A549 (cell line): Measurements from ENCODE around the gene ARID5B. TPM values are rescaled to one million over a fixed set of nuclear protein-coding genes. Genes with fewer than 3 reads are reported as not detected.

Source experiments
- ATAC-seq, 2 experiments: fragments of 200-7000 bp in 1 of 2; fragments of >200 bp in 1 of 2; cut with Nextera tagmentation in 1 of 2; cut with Tn5 transposase in 1 of 2; 3 replicates each; pipeline versions ENCODE4 v1.8.0 to v1.9.1; 2018 to 2020; ENCODE audit warnings: mild to moderate bottlenecking in 1 of 2, moderate library complexity in 1 of 2
- CTCF ChIA-PET: fragments of 300-600 bp; sonication (Branson Sonifier 250); formaldehyde crosslinking; extraction: SDS; loops from one replicate; lab custom pipeline; 2021; ENCODE audit warnings: antibody characterized with exemption, inconsistent platforms; lab: Yijun Ruan, JAX
- POLR2A ChIA-PET: fragments of 350-600 bp; formaldehyde crosslinking; extraction: SDS; loops from one replicate; lab custom pipeline; 2021; ENCODE audit warnings: antibody characterized with exemption, inconsistent platforms; lab: Yijun Ruan, JAX
- DNase-seq, 2 experiments: peaks; one replicate each; pipeline versions ENCODE4 v3.0.0 to v3.0.0-alpha.2; 2011 to 2016; ENCODE audit warnings: low read depth in 1 of 2, low spot score in 1 of 2
- FAIRE-seq: peaks from 2 replicates; lab custom pipeline; 2011; peaks lifted over from hg19 to GRCh38; lab: Jason Lieb, UNC
- H3K27ac ChIP-seq, 2 experiments: fragments of >200 bp; sonication (Bioruptor Twin); formaldehyde crosslinking; 3 replicates each; pipeline ENCODE4 v1.5.1; 2016 to 2017
- H3K4me1 ChIP-seq: fragments of >200 bp; sonication (Bioruptor Twin); formaldehyde crosslinking; 3 replicates; pipeline ENCODE4 v1.6.1; 2016
- H3K4me2 ChIP-seq: fragments of >200 bp; sonication (Bioruptor Twin); formaldehyde crosslinking; 3 replicates; pipeline ENCODE4 v1.6.1; 2016
- H3K4me3 ChIP-seq: fragments of >200 bp; sonication (Bioruptor Twin); formaldehyde crosslinking; 3 replicates; pipeline ENCODE4 v1.5.1; 2016
- H3K9me3 ChIP-seq: fragments of >200 bp; sonication (Bioruptor Twin); formaldehyde crosslinking; 3 replicates; pipeline ENCODE4 v1.6.1; 2016
- BCL3 ChIP-seq: fragments of >200 bp; sonication (Bioruptor Twin); formaldehyde crosslinking; IDR thresholded peaks from 3 replicates; pipeline ENCODE4 v1.6.1; 2016
- BHLHE40 ChIP-seq: IDR thresholded peaks from 2 replicates; pipeline ENCODE4 v1.6.1; 2012; ENCODE audit warnings: low read depth, low read length, inconsistent platforms
- CEBPB ChIP-seq, 2 experiments: fragments of >200 bp in 1 of 2; sonication (Bioruptor Twin) in 1 of 2; formaldehyde crosslinking in 1 of 2; IDR thresholded peaks; 2 replicates each; pipeline ENCODE4 v1.6.1; 2012 to 2016
- FOSB ChIP-seq: fragments of 250-450 bp; sonication (Bioruptor Pico); IDR thresholded peaks from 2 replicates; pipeline ENCODE4 v1.5.0; 2020; ENCODE audit warnings: mild to moderate bottlenecking, moderate library complexity
- FOXS1 ChIP-seq: fragments of 250-450 bp; sonication (Bioruptor Pico); IDR thresholded peaks from 2 replicates; pipeline ENCODE4 v1.5.0; 2020; ENCODE audit warnings: mild to moderate bottlenecking, moderate library complexity
- HDAC2 ChIP-seq: fragments of 200-600 bp; sonication (generic); IDR thresholded peaks from 2 replicates; pipeline ENCODE4 v1.6.1; 2016
- HEYL ChIP-seq: fragments of 250-450 bp; sonication (Bioruptor Pico); IDR thresholded peaks from 2 replicates; pipeline ENCODE4 v1.8.0; 2021; ENCODE audit warnings: mild to moderate bottlenecking, moderate library complexity
- HOXB13 ChIP-seq: fragments of 250-450 bp; sonication (Bioruptor Pico); IDR thresholded peaks from 2 replicates; pipeline ENCODE4 v1.5.0; 2020; ENCODE audit warnings: low read depth, mild to moderate bottlenecking, moderate library complexity
- HOXB5 ChIP-seq: fragments of 250-450 bp; sonication (Bioruptor Pico); IDR thresholded peaks from 2 replicates; pipeline ENCODE4 v1.5.0; 2020; ENCODE audit warnings: mild to moderate bottlenecking, moderate library complexity
- JUN ChIP-seq, 2 experiments: fragments of >200 bp; sonication (Bioruptor Twin); formaldehyde crosslinking; IDR thresholded peaks; 2 replicates in 1 of 2; 3 replicates in 1 of 2; pipeline ENCODE4 v1.6.1; 2016 to 2017
- JUNB ChIP-seq: fragments of >200 bp; sonication (Bioruptor Twin); formaldehyde crosslinking; IDR thresholded peaks from 2 replicates; pipeline ENCODE4 v1.6.1; 2016
- KDM1A ChIP-seq: fragments of 200-600 bp; sonication (generic); IDR thresholded peaks from 2 replicates; pipeline ENCODE4 v1.6.1; 2016; ENCODE audit warnings: low read depth, mild to moderate bottlenecking
- KDM5A ChIP-seq: fragments of 200-600 bp; sonication (generic); IDR thresholded peaks from 2 replicates; pipeline ENCODE4 v1.6.1; 2016; ENCODE audit warnings: antibody characterized with exemption, mild to moderate bottlenecking
- NFE2L2 ChIP-seq: fragments of 150-350 bp; conservative IDR thresholded peaks from 2 replicates; pipeline ENCODE4 v1.6.1; 2014; ENCODE audit warnings: low read length
- NPAS2 ChIP-seq: fragments of 250-450 bp; sonication (Bioruptor Pico); IDR thresholded peaks from 2 replicates; pipeline ENCODE4 v1.8.0; 2022; ENCODE audit warnings: mild to moderate bottlenecking, moderate library complexity, borderline replicate concordance
- PBX3 ChIP-seq: IDR thresholded peaks from 2 replicates; pipeline ENCODE4 v1.6.1; 2012
- PHF8 ChIP-seq: fragments of 200-600 bp; sonication (generic); IDR thresholded peaks from 2 replicates; pipeline ENCODE4 v1.6.1; 2016; ENCODE audit warnings: low read depth, mild to moderate bottlenecking, antibody characterized with exemption, moderate library complexity, borderline replicate concordance
- POLR2AphosphoS2 ChIP-seq: conservative IDR thresholded peaks from 2 replicates; pipeline ENCODE4 v1.6.1; 2012; ENCODE audit warnings: low read length, improper control_type of control experiment, inconsistent platforms
- RAD21 ChIP-seq, 2 experiments: fragments of >200 bp in 1 of 2; sonication (Bioruptor Twin) in 1 of 2; formaldehyde crosslinking in 1 of 2; IDR thresholded peaks in 1 of 2; conservative IDR thresholded peaks in 1 of 2; 2 replicates in 1 of 2; 3 replicates in 1 of 2; pipeline ENCODE4 v1.6.1; 2012 to 2018; ENCODE audit warnings: inconsistent platforms in 1 of 2
- RARB ChIP-seq: fragments of 250-450 bp; sonication (Bioruptor Pico); IDR thresholded peaks from 2 replicates; pipeline ENCODE4 v1.8.0; 2021; ENCODE audit warnings: mild to moderate bottlenecking, moderate library complexity
- RNF2 ChIP-seq: fragments of 200-600 bp; sonication (generic); IDR thresholded peaks from 2 replicates; pipeline ENCODE4 v1.6.1; 2016; ENCODE audit warnings: low read depth, mild to moderate bottlenecking, antibody characterized with exemption, moderate library complexity, borderline replicate concordance
- SMC3 ChIP-seq: fragments of >200 bp; sonication (Bioruptor Twin); formaldehyde crosslinking; IDR thresholded peaks from 3 replicates; pipeline ENCODE4 v1.6.1; 2018; ENCODE audit warnings: inconsistent platforms
- TFCP2L1 ChIP-seq: fragments of 250-450 bp; sonication (Bioruptor Pico); IDR thresholded peaks from 2 replicates; pipeline ENCODE4 v1.5.0; 2021; ENCODE audit warnings: mild to moderate bottlenecking
- ZC3H11A ChIP-seq: fragments of 450-650 bp; IDR thresholded peaks from 2 replicates; pipeline ENCODE4 v1.6.1; 2014; ENCODE audit warnings: antibody characterized with exemption, mild to moderate bottlenecking
- ZFP36 ChIP-seq: fragments of 450-650 bp; IDR thresholded peaks from 2 replicates; pipeline ENCODE4 v1.6.1; 2014; ENCODE audit warnings: borderline replicate concordance; ENCODE audit not compliant: partially characterized antibody
- WGBS: methylation state at CpG from one replicate; pipeline ENCODE4 v1.1.6; 2017; ENCODE audit errors: missing lambda C conversion rate; 5-methylcytosine and 5-hydroxymethylcytosine counted together
- polyA plus RNA-seq, 4 experiments: library from polyadenylated mRNA; depleted of rRNA in 3 of 4; stranded (reverse); fragments of >200 nt; fragmentation: RNase III in 1 of 4; extraction: RNeasy Plus Mini Kit Qiagen cat#74134 plus additional on column Dnase treatment in 1 of 4; gene quantifications; 2 replicates in 3 of 4; 3 replicates in 1 of 4; pipeline ENCODE4 v1.2.3, GENCODE V29; 2011 to 2017
- TF ChIP-seq, protein P1 (sequence below): fragments of 250-450 bp; sonication (Bioruptor Pico); IDR thresholded peaks from 2 replicates; pipeline ENCODE4 v1.5.0; 2020; ENCODE audit warnings: low read depth, mild to moderate bottlenecking, moderate library complexity

The ARID5B gene
- polyA plus RNA-seq, 2 of the 4 experiments (the other 2 are of a cell fraction) = 0.75 to 1.6 TPM

DNA sequence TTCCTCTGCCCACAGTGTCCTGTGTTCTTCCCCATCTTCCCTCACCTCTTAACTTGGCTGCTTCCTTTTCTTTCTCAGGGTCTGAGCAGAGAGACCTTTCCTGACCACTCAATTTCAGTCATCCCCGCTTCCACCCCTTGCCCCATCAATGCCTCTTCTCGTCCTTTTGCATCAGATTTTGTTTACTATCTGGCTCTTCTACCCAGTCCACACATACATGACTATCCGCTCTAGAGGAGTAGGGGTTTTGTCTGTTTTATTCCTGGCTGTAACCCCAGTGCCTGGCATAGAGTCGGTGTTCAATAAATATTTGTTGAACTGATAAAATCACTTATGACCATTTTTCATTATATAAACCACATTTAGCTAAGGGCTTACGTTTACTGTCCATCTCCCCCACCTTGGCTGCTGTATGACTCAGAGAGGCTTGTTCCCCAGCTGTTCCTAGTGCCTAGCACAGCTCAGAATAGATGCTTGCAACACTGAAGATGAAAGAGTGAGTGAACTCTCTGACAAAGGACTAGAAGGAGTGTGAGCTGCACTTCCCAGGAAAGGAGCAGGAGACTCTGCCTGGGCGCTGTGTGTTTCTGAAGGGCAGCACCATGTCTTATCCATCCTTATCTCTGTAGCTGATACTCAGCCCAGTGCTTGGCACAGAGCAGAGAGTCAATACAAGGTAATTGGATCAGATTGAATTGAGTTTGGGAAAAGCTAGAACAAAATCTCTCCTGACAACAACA, 21.9 kb downstream of the ARID5B start (continued):
- no peak for TF ChIP-seq NPAS2
- no peak for TF ChIP-seq KDM5A
- TF ChIP-seq JUN (IDR thresholded peaks at IDR 0.05) = no peak
- no peak for TF ChIP-seq RNF2
- no peak for TF ChIP-seq RARB (CRISPR knock-in tag)
- TF ChIP-seq KDM1A = no peak
- no peak for TF ChIP-seq BCL3
- TF ChIP-seq HOXB5 (CRISPR knock-in tag) = no peak

GRCh38 chr10:61923950-61924274, 22.4 kb downstream of the ARID5B start:
- ATAC-seq (no peak), FAIRE-seq (no peak), DNase-seq (no peak)
- ChIA-PET POLR2A (no interaction called here), CTCF (interaction anchor here (1.5 kb wide), 1 partner anchor 33 kb away, joined by 3 read pairs; no protein-coding TSS in a partner anchor)
- WGBS = 67% methylated on average over 2 of the region's 2 CpGs
- H3K4me2 ChIP-seq = no peak overlapping the region
- H3K4me1 ChIP-seq = no peaks in the 10 kb centered on the region
- TF ChIP-seq CEBPB (IDR thresholded peaks at IDR 0.05) (no peak), NFE2L2 (no peak), HEYL (CRISPR knock-in tag) (no peak), POLR2AphosphoS2 (no peak), JUN (IDR thresholded peaks at IDR 0.05) (no peak), FOXS1 (CRISPR knock-in tag) (no peak), ZC3H11A (no peak), ZFP36 (no peak), PBX3 (no peak), NPAS2 (no peak), HOXB13 (CRISPR knock-in tag) (no peak), BHLHE40 (no peak), RNF2 (no peak), HDAC2 (no peak)
- TF ChIP-seq, protein P1, sequence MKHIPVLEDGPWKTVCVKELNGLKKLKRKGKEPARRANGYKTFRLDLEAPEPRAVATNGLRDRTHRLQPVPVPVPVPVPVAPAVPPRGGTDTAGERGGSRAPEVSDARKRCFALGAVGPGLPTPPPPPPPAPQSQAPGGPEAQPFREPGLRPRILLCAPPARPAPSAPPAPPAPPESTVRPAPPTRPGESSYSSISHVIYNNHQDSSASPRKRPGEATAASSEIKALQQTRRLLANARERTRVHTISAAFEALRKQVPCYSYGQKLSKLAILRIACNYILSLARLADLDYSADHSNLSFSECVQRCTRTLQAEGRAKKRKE (CRISPR knock-in tag) = no peak
- H3K4me3 ChIP-seq = no peak overlapping the region
- H3K9me3 ChIP-seq = no peaks in the 10 kb centered on the region
- H3K27ac ChIP-seq = no peak overlapping the region

DNA sequence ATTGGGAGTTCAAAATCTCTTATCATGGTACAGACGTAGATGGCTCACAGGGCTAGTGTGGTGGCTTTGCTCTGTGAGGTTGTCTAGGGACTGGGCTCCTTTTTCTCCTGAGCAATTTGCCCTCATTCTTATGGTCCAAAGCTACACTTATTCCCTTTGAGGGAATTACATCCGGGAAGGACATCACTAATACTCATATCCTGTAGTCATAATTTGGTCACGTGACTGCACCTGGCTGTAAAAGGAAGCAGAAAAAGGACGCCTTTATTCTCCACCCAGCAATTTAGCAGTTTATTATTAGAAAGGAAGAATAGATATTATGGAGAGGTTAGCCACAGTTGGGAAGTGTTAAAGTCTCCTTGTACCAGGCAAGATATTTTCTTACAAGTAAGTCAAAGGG, 28.1 kb downstream of the ARID5B start:
- no peak for ATAC-seq
- CTCF ChIA-PET = interaction anchor here (0.8 to 1.5 kb wide), 3 partner anchors 21 to 109 kb away, joined by 3 read pairs; no protein-coding TSS in a partner anchor
- POLR2A ChIA-PET = no interaction called here

More for the DNA sequence above, 28.1 kb downstream of the ARID5B start:
- TF ChIP-seq PHF8 (no peak), BCL3 (no peak), RAD21 (conservative IDR thresholded peaks at IDR 0.05 in 1 of 2, IDR thresholded peaks at IDR 0.05 in 1 of 2) (no peak), JUNB (no peak), PBX3 (no peak), SMC3 (no peak), FOSB (CRISPR knock-in tag) (no peak), TFCP2L1 (CRISPR knock-in tag) (no peak)
- Histone ChIP-seq H3K27ac (no peak overlapping the region), H3K4me2 (no peak overlapping the region), H3K4me1 (no peaks in the 10 kb centered on the region), H3K4me3 (no peak overlapping the region), H3K9me3 (peaks cover 2% of the 10 kb centered on the region; the same call in 1 of the 3 replicates)
- WGBS = 72% methylated on average over 4 of the region's 4 CpGs
- no peak for FAIRE-seq
- no peak for DNase-seq
